ENCODE data around the gene HACE1.

DNA sequence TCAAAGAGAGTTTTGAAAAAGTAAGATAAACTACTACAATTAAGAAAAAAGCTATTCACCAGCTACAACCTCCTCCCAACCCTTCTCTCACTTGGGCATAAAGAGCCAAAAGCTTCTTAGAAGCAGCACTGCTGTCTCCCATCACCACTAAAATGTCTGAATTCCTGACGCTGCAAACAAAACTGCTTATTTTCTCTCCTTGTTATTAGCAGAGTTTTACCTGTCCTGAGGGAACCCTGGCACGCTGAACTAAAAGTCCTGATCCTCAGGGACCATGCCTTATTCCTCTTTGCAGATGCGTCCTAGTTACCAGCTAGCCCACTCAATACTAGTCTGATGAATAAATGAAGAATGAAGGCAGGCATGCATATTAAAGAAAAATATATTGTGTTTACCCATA lies 1.1 kb downstream of the HACE1 start:
- TF ChIP-seq, protein P1, sequence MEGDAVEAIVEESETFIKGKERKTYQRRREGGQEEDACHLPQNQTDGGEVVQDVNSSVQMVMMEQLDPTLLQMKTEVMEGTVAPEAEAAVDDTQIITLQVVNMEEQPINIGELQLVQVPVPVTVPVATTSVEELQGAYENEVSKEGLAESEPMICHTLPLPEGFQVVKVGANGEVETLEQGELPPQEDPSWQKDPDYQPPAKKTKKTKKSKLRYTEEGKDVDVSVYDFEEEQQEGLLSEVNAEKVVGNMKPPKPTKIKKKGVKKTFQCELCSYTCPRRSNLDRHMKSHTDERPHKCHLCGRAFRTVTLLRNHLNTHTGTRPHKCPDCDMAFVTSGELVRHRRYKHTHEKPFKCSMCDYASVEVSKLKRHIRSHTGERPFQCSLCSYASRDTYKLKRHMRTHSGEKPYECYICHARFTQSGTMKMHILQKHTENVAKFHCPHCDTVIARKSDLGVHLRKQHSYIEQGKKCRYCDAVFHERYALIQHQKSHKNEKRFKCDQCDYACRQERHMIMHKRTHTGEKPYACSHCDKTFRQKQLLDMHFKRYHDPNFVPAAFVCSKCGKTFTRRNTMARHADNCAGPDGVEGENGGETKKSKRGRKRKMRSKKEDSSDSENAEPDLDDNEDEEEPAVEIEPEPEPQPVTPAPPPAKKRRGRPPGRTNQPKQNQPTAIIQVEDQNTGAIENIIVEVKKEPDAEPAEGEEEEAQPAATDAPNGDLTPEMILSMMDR (IDR thresholded peaks at IDR 0.05 in 8 of 11, conservative IDR thresholded peaks at IDR 0.05 in 3 of 11): no peak
- no peak for TF ChIP-seq POLR2AphosphoS5 (IDR thresholded peaks at IDR 0.05)

Data from spleen (tissue), 7 donors.